Kidney epithelial cell (primary cell): ENCODE data around the gene PPCDC. TPM values are rescaled to one million over a fixed set of nuclear protein-coding genes. Genes with fewer than 3 reads are reported as not detected.

Experiments used
- DNase-seq: peaks from one replicate; pipeline ENCODE4 v3.0.0-alpha.2; 2010; ENCODE audit warnings: low read depth
- H3K27me3 ChIP-seq: 2 replicates; pipeline ENCODE4 v1.6.0; 2011; ENCODE audit warnings: low read length; ENCODE audit not compliant: control insufficient read depth, insufficient read depth
- H3K36me3 ChIP-seq: 2 replicates; pipeline ENCODE4 v1.5.1; 2011; ENCODE audit warnings: low read length; ENCODE audit not compliant: control insufficient read depth, insufficient read depth
- H3K4me3 ChIP-seq: 2 replicates; pipeline ENCODE4 v1.5.1; 2011; ENCODE audit warnings: low read depth, mild to moderate bottlenecking, control low read depth, low read length
- CTCF ChIP-seq: IDR thresholded peaks from 2 replicates; pipeline ENCODE4 v1.5.1; 2011; ENCODE audit warnings: mild to moderate bottlenecking, moderate library complexity, low read length, control low read depth, inconsistent platforms; ENCODE audit not compliant: insufficient read depth, poor library complexity, severe bottlenecking
- total RNA-seq: library from RNA; depleted of rRNA; stranded (reverse); fragments of >200 nt; gene quantifications from 2 replicates; pipeline ENCODE4 v1.2.3, GENCODE V29; 2015

The PPCDC gene
- total RNA-seq = 20.1 and 25.9 TPM in 2 replicates

- Histone ChIP-seq H3K4me3 (peak within 1 kb of the TSS; percentile 89), H3K27me3 (no peaks in the 10 kb centered on the region), H3K36me3 (no peaks in the 10 kb centered on the region)
- TF ChIP-seq CTCF = no peak
- DNase-seq = peak; percentile 78
These were observed at the start of gene PPCDC for GRCh38 chr15:75023181-75023871. Gene PPCDC (plus strand): TSS chr15:75023590. CDS start chr15:75028319, 4,729 bp downstream.

GRCh38 chr15:74976159-74976558, 47.2 kb upstream of the PPCDC start:
- no peaks in the 10 kb centered on the region for H3K27me3 ChIP-seq
- no peak for DNase-seq
- no peak overlapping the region for H3K4me3 ChIP-seq
- H3K36me3 ChIP-seq = no peaks in the 10 kb centered on the region
- TF ChIP-seq CTCF = no peak

- no peak for DNase-seq
- no peaks in the 10 kb centered on the region for H3K36me3 ChIP-seq
- no peak overlapping the region for H3K4me3 ChIP-seq
- H3K27me3 ChIP-seq = no peaks in the 10 kb centered on the region
- TF ChIP-seq CTCF = no peak
These were observed 45.8 kb upstream of the PPCDC start for GRCh38 chr15:74977599-74977998.

- no peak for DNase-seq
- Histone ChIP-seq H3K36me3 (no peaks in the 10 kb centered on the region), H3K27me3 (no peaks in the 10 kb centered on the region), H3K4me3 (no peak overlapping the region)
- no peak for TF ChIP-seq CTCF
These were observed 45.3 kb upstream of the PPCDC start for GRCh38 chr15:74978077-74978476.

- no peaks in the 10 kb centered on the region for H3K27me3 ChIP-seq
- H3K36me3 ChIP-seq = no peaks in the 10 kb centered on the region
- DNase-seq = no peak
- no peak for TF ChIP-seq CTCF
- H3K4me3 ChIP-seq = no peak overlapping the region
These were observed 44.9 kb upstream of the PPCDC start for GRCh38 chr15:74978503-74978902.

- H3K4me3 ChIP-seq = no peak overlapping the region
- no peaks in the 10 kb centered on the region for H3K27me3 ChIP-seq
- DNase-seq = no peak
- no peaks in the 10 kb centered on the region for H3K36me3 ChIP-seq
- no peak for TF ChIP-seq CTCF
These were observed 41.2 kb upstream of the PPCDC start for GRCh38 chr15:74982183-74982582.
